NCI-H1105 treated with DMSO at 0.1 percent for 48 hours (cell line): ENCODE results near the gene LPP.
"Not testable (repeated sequence)": the region's sequence is repeated elsewhere in the genome, so short reads cannot be mapped to it uniquely, and the experiment has no call there.

Experiments used
- DNase-seq: peaks from one replicate; lab custom pipeline; 2025; lab: John Stamatoyannopoulos, UW

Gene LPP

DNA sequence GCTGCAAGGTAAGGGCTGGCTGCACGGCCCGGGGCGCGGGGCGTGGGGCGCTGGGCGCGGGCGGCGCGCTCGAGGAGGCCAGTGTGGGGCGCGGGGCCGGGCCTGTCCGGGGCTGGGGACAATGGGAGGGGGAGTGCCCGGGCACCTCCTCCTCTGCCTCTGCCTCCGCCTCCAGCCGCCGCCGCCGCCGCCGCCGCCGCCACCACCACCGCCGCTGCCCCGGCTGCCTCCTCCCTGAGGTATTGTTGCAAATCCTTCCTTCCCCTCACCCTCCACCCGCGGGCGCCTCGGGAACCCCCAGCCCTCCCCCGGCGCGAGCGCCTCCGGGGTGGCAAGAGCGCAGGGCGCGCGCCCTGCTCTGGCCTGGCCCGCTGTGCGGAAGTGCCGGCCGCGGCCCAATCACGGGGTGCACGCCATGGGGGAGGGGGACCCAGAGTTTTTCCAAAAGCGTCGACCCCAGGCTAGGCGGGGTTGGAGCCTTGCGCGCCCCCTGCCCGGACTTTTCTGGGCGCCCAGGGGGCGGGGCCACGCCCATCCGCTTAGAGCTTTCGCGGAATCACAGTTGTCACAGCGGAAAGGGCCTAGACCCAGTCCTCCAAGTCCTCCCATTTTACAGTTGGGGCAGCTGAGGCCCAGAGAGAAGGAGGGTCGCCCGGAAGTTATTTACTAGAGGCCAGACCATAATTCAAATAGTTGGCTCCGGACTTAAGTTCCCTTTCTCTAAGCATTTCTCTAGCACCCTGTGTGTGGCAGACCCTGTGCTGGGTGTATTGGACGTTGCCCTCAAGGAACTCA, at the start of gene LPP:
Gene LPP, plus strand, starts transcription at position 144 of the 795 bp plus-strand sequence. CDS start 251,964 bp downstream, outside the sequence.
- peak; percentile 70 for DNase-seq

- no peak for DNase-seq
Observed at GRCh38 chr3:188106006-188106405, 48.0 kb upstream of the LPP start.

- no peak for DNase-seq
Observed at GRCh38 chr3:188106454-188106853, 47.5 kb upstream of the LPP start.

DNA sequence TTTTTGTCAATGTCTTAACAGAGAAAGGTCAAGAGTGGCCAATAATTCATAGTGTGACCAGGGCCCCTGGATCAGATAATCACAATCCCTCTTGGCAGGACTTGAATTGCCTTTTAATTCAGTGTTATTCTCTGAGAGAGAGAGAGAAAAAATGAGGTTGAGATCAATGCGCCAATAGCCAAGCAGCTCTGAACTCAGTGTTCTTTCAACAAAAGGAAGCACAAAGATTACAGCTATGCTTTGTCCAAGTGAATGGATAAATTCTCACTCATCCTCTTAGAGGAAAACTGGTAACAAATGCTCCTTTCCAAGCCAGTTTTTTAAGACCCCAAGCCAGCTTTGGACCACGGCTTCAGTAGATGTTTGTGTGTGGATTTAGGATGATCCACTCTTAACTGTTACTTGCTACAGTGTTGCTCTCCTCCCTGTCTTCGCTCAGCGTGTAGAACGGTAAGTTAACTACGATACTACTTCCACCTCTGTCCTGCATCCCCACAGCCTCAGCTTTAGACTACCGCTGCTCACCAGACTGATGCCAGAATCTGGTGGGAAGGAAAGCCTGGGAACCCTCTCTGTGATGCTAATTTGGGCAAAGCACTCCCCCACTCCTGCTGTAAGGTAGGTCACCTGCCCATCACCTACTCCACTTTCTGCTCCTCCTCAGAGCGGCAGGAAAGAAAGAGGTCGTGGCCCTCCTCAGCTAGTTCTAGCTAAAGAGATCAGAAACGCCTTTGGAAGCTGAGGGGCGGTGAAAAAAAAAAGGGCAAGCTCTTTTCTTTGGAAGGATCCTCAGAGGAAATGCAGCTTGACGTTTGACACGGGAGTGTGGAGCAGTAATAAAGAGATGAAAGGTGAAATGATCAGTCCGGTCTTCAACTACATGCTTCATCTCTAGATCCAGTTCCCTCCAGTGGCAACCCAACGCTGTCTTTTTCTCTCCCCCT, 46.8 kb upstream of the LPP start:
- no peak for DNase-seq

GRCh38 chr3:188108703-188109412, 45.1 kb upstream of the LPP start:
- no peak for DNase-seq

GRCh38 chr3:188111002-188111584, 42.9 kb upstream of the LPP start:
- no peak for DNase-seq

DNA sequence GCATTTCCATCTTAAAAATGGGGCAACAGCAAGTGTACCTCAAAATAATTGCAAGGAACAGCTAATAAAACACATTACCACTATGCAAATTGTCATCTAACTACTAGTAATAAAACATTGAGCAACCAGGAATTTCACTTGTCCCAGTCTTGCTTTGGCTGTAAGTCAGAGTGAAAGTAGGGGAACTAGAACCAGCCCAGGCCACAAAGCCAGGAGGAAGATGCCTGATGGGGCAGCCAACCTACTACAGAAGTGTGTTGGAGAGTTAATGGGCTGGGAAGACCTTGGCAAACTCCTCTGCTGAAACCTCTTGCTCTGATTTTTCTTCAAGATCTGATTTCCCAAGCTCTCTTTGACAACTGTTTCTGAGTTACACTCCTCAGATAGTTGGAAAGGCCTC, 40.2 kb upstream of the LPP start:
- DNase-seq, result no peak

DNA sequence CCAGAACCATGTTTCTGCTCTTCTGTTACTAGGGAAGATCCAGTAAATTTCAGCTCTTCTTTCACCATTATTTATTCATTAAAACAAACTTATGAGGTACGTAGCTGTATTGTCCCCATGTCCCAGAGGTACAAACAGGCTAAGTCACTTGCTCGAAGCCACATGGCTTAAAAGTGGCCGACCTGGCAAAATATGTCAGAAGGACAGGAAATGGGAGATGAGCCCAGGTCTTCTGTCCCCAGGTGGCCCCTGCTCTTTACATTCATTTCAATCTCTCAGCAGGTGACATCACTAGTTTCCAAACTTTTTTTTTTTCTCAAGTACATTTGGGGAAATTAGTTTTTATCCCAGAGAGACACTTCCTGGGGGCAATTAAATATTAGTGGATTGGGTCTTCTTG, 34.1 kb upstream of the LPP start:
- DNase-seq, result no peak

GRCh38 chr3:188122571-188123169, 31.3 kb upstream of the LPP start:
- no peak for DNase-seq

- DNase-seq, result no peak
Observed at GRCh38 chr3:188123170-188123905, 30.6 kb upstream of the LPP start.

GRCh38 chr3:188124184-188124583, 29.8 kb upstream of the LPP start:
- no peak for DNase-seq

DNA sequence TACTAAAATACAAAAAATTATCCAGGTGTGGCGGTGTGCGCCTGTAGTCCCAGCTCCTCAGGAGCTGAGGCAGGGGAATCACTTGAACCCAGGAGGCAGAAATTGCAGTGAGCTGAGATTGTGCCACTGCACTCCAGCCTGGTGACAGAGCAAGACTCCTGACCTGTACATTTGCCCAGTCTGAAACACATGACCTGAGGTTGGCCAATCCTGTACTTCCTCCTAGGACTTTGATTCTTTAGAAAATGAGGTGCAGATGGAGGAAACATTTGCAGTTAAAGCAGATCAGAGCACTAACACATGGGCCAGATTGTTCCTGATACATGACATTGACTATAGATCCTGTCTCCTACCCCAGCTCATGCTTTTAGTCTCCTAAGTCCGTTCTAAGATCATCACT, 28.9 kb upstream of the LPP start:
- DNase-seq, result no peak

DNA sequence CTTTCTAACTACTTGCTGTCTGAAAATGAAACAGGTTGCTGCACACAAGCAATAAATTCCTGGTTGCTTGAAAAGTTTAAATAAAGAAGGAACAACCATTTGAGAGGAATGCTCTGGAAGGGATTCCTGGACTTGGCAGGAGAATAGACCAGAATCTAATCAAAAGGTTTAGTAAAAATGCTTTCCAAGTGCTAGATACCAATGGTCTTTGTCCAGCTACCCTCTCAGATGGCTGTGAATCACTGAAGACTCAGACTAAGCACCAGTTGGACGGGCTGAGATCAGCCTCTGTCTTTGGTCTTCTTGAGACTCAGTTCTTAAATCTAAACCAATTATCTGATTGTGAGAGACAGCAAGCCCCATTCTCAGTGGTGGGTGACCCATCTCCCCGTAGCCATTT, 27.7 kb upstream of the LPP start:
- no peak for DNase-seq

GRCh38 chr3:188126934-188127333, 27.0 kb upstream of the LPP start:
- DNase-seq, result no peak

DNA sequence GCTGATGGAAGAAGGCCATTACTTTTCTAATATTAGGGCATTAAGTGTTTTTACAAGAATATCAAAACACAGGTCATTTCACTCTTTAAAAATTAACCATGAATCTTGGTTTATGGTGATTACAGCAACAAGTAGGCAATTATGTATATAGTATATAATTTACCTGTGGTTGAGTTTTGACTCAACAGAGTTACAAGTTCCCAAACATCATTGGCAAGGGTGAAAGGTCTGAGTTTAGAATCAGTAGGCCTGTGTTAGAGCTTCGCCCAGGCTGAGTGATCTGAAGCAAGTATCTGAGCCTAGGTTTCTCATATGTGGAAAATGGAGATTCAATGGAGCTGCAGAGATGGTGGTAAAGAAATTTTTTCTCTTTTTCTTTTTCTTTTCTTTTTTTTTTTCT, 25.1 kb upstream of the LPP start:
- DNase-seq, result no peak

DNA sequence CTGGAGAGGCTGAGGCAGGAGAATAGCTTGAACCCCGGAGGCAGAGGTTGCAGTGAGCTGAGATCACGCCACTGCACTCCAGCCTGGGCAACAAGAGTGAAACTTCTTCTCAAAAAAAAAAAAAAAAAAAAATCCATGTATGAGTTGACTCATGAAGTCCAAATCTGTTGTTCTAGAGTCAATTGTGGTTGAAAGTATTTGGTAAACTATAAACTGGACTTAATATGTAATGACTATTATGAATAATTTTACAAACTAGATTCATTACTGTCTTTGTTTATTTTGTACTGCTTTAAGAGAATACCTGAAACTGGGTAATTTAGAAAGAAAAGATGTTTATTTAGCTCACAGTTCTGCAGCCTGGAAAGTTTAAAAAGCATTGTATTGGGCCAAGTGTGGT, 22.9 kb upstream of the LPP start:
- DNase-seq, result not testable (repeated sequence)

DNA sequence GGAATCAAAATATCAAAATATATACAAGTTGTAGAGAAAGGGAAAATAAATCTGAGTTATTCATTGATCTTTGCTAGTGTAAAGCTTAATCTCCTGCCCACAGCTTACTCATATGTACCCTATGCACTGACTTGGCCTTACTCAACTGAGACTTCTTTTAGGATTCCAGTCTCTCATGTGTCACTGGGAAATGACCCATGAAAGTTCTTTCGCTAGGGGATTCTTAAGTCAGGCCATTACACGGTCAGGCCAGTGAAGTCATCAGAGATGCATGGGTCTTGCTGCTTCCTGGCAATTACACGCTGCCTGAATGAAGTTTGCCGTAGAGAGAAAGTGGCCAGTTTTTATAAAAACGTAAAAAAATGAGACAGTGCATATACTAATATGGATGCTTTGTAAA, 20.7 kb upstream of the LPP start:
- no peak for DNase-seq

- no peak for DNase-seq
Observed at GRCh38 chr3:188133646-188134045, 20.3 kb upstream of the LPP start.

GRCh38 chr3:188134079-188134478, 19.9 kb upstream of the LPP start:
- no peak for DNase-seq

DNA sequence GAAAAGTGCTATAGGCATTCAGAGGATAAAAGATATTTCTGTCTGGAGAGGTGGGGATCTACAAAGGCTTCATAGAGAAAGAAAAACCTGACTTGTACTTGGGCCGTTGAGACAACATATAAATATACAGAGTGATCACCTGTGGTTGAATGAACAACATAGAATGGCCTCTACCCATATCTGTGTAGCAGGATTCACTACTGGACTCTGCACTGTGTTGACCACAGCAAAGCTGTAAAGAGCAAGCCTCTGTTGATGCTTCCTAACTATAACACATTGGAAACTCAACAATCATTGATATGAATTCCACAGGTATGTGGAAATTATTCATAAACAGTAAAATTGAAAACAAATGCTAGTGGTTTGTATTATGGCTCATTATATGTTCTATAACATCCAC, 19.1 kb upstream of the LPP start:
- DNase-seq, result no peak

DNA sequence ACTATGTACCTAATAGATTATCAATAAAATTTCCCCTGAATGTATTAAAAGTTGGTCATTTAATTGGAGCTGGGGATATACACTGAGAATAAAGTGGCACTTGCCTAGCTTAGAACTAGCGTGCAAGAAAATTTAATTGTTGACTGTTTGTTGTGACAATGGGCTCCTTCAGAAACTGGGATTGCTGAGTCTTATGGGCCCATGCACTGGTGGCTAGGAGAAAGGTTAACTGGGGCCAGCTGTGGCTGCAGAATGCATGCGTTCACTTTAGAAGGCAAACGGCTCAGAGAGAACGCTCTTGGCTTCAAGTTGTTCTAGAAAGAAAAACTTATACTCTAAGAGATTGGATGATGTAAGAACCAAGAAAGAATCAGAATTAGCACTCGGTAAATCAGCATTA, 18.7 kb upstream of the LPP start:
- DNase-seq, result no peak
